HG02981 (cell line): ENCODE measurements around the gene TM7SF2.
"Not testable (repeated sequence)": the region's sequence is repeated elsewhere in the genome, so short reads cannot be mapped to it uniquely, and the experiment has no call there.

Experiments
- ATAC-seq: cut with Tn5 transposase; IDR thresholded peaks from one replicate; pipeline ENCODE4 v1.9.1; 2021; ENCODE audit warnings: mild to moderate bottlenecking, moderate library complexity; ENCODE audit not compliant: unreplicated experiment

TM7SF2 gene

DNA sequence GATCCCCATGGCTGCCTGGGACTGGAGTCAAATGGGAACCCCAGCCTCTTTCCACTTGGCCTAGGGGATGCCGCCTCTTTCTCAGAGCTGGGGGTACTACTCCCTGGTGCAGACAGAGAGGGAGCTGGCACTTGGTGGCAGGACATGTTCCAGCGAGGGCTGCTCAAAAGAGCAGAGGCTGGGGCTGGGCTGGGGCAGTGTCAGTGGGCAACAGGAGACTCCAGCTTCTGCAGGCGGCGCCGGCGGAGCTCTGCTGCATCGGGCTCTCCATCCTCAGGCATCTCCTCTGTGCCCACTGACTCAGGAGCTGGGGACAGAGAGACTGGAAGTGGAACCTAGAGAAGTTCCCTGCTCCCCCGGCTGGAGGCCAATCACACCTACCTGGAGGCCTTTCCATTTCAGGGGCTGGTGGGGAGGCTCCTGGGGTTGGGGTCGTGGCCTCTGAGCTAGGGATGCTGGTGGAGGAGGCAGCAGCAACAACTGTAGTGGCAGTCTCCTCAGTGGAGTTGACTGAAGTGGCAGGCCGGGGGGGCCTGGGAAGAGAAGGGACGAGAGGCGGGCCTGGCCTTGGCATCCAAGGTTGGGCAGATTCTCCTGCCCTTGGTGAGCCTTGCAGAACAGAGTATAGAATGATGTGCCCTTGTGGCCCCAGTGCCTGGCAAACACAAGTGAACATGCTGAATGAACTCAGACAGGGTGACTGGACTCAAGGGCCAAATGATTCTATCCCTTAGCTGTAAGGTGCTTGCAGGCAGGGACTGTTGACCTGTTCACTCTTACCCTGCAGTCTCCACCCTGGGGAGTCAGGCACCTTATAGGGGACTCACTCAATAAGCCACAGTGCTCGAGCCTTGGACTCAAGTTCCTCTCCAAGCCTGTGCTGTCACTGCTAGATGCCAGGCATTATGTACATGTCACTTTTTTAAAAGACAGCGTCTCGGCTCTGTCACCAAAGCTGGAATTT lies 16.8 kb downstream of the TM7SF2 start:
- no peak for ATAC-seq

DNA sequence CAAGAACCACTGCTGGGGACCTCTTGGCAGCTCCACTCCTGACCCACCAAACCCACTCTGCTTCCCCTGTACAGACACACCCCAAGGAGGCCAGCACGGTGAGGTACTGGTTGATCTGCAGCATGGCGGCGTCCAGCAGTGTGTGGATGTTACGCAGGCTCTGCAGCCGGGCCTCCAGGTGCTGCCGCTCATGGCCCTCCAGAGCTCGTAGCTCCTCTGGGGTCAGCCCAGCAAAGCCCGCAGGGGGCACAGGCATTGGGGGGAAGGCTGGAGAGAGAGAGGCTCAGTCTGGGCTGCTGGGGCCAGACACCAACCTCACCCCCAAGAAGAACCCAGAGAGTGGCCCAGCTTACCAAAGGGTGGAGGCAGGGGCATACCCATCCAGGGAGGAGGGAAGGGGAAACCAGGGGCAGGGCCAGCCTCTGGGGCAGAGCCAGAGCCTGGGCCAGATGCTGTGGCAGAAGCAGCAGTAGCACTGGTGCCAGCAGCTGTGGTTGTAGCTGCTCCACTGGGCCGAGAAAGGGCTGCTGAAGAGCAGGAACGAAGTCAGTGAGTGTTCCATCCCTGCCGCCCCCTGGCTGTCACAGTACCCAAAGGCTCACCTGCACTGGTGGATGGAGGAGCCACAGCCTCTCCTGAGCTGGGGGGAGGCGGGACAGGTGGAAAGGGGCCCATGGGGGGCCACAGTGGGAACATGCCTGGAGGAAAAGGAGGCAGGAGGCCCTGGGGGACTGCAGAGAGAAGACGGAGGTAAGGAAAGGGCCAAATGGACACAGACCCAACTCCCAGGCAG lies 18.2 kb downstream of the TM7SF2 start:
- ATAC-seq, result no peak

DNA sequence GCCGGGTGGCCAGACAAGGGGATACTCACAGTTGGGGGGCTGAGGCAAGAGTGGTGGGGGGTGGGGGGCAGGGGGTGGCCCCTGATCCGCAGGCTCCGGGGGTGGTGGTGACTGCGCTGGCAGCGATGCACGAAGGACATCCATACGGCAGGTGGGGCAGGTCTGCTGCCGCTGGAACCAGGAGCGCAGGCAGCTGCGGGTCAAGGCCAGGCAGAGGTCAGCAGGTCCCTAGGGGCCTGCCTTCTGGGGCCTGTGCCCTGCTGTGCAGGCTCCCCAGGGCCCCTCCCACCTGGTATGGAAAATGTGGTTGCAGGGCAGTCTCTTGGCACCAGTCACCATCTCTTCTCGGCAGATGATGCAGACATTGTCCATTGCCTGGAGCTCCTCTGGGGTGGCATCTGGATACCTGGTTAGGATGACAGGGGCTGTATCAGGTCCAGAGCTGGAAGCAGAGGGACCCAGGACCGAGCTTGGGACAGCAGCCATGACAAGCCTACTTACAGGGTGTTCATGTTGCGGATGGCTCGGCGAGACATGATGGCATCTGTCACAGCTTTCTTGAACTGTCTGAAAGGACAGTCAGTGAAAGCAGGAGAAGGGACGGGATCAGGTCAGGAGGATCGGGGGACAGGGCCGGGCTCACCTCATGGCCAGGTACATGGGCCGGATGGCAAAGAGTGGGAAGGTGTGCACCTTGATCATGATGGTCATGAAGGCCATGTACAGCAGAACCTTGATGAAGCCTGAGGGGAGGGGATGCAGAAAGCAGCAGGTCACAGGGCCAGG lies 19.2 kb downstream of the TM7SF2 start:
- no peak for ATAC-seq

- no peak for ATAC-seq
These were observed 19.7 kb downstream of the TM7SF2 start for GRCh38 chr11:65131417-65131776.

- no peak for ATAC-seq
These were observed 20.2 kb downstream of the TM7SF2 start for GRCh38 chr11:65131895-65132237.

GRCh38 chr11:65132238-65132987 lies 20.7 kb downstream of the TM7SF2 start:
- ATAC-seq, result no peak

- ATAC-seq, result no peak
These were observed 21.5 kb downstream of the TM7SF2 start for GRCh38 chr11:65132988-65133700.

- ATAC-seq, result no peak
These were observed 22.1 kb downstream of the TM7SF2 start for GRCh38 chr11:65133724-65134123.

DNA sequence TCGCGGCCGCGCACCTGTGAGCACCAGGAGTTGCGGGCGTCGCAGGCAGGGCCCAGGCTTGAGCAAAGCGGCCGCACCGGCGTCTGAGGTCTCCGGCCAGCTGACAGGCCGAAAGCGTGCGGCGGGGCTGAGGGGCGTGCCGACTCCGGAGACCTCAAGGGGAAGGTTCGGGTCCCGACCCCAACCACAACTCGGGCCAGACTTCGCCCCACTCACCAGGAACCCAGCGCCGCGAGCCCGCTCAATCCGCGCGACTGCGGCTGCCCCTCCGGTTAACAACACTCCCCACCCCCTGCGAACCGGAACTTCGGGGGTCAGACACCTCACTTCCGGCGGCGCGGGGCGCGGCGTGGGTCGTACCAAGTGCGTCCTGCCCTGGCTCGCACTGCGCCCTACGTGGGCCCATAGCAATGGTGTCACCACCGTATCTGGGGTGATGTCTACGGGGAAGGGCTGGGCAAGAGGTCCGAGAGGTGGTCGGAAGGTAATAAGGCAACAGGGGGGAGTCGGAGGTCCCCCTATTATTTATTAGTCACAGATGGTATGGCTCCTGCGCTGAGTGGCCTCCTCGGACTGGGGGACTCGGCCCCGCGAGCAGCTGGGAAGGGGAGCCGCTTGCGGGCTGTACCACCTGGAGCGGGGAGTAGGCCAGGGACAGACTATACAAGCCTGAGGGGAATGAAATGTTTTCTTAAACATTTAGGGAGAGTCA lies 22.7 kb downstream of the TM7SF2 start, which contains the start of gene SYVN1:
SYVN1 (minus strand) TSS at position 280 of the 712 bp plus-strand sequence. CDS start 918 bp downstream, outside the sequence.
- peak; percentile 54 for ATAC-seq

DNA sequence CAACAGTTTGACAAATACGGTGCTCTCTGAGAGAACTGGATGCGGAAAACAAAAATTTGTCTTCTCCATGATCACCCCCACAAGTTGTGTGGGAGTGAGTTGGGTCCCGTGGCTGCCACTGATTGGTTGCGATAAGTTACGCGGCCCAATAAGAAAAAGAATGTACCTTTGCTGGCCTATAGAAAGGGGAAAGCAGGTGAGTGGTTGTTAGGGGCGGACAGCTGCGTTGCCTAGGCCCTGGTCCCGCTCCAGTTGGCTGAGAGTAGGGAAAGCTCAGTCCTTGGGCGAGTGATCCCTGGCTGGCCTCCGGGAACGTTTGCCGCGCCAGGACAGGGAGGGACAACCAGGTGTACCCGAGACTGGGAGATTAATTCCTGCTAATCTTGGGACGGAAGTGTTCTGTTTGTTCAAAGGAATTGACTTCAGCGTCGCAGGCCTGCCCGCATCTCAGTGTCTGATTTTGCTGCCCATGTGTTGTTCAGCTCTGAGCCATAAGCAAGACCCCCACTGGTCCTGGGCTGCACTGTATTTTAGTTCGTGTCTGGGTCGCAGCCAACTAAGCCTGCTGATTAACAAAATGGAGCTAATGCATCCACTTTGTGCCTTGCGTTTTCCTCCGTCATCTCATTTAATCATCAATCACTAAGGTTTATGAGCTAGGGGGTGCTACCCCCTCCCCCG lies 23.4 kb downstream of the TM7SF2 start:
- peak; percentile 63 for ATAC-seq

- ATAC-seq, result no peak
These were observed 24.0 kb downstream of the TM7SF2 start for GRCh38 chr11:65135633-65136145.

GRCh38 chr11:65136515-65137096 lies 24.9 kb downstream of the TM7SF2 start:
- ATAC-seq, result no peak

- ATAC-seq, result no peak
These were observed 30.3 kb downstream of the TM7SF2 start for GRCh38 chr11:65141896-65142494.

DNA sequence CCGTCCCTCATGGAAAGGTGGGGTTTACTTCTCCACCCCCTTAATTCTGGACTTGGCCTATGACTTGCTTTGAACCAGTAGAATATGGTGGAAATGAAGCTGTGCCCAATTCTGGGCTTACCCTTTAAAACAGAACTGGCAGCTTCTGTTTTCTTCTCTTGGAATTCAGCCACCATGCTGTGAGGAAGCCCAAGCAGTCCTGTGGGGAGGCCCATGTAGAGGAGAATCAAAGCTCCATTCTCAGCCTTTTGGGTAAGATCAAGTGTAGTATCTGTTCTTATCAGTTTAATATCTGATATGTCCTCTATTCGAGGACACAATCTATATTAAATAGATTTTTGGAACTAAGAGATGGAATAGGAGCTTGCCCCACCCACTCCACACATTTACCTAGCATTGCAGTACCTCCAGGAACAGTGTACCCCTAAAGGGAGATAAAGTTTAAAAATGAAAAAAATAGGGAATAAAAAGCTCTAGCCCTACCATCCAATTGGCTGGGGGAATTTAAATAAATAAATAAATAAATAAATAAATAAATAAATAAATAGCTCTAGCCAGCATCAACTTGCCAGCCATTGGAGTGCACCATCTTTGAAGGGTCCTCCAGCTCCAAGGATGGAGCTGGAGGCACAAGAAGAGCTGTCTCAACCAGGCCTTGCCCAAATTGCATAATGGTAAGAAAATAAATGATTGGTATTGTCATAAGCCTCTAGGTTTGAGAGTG lies 35.8 kb downstream of the TM7SF2 start:
- ATAC-seq, result no peak

- ATAC-seq, result no peak
These were observed 37.0 kb downstream of the TM7SF2 start for GRCh38 chr11:65148657-65149056.

DNA sequence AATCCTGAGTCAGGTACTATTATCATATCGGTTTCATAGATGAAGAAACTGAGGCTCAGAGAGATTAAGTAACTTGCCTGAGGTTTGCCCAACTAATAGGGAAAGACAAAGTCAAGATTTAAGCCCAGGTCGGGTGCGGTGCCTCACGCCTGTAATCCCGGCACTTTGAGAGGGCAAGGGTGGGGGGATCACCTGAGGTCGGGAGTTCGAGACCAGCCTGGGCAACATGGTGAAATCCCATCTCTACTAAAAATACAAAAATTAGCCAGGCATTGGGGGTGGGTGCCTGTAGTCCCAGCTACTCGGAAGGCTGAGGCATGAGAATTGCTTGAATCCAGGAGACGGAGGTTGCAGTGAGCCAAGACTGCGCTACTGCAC lies 38.4 kb downstream of the TM7SF2 start:
- ATAC-seq, result not testable (repeated sequence)
